Measurements from ENCODE around the gene PAQR5. TPM values are rescaled to one million over a fixed set of nuclear protein-coding genes. Genes with fewer than 3 reads are reported as not detected.

Gene PAQR5, protein sequence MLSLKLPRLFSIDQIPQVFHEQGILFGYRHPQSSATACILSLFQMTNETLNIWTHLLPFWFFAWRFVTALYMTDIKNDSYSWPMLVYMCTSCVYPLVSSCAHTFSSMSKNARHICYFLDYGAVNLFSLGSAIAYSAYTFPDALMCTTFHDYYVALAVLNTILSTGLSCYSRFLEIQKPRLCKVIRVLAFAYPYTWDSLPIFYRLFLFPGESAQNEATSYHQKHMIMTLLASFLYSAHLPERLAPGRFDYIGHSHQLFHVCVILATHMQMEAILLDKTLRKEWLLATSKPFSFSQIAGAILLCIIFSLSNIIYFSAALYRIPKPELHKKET
- total RNA-seq = 6.5 and 7.8 TPM in 2 replicates

DNA sequence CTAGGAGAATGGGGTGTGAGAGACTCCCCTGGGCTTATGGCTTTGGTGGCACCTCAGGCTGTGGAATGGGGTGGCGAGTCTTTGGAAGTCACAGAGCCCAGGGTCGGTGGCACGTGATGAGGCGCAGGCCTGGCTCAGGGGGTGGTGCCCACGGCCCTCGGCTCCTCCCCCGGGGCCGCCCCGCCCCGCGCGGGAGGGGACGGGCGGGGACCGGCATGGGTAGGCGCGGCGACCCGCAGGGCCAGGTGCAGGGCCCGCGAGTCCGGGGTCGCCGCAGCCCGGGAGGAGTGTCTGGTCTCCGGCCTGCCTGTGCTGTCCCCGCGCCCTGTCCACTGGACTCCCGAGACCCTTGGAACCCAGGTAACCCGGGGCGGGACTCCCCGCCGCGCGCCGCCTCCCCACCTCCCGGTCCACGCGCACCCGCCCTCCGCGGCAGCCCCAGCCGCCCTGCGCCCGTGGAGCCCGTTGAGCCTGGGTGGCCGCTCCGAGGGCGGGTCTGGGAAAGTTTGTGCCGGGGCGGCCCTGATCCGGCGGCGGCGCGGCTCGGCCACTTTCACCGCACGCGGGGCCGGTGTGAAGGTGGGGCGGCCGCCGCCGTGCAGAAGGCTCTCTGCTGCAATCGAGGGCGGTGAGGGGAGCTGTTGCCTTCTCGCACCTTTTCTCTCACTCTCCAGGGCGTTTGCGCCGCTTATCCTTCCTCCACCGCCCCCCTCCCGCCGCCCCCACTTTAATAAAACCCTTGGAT lies at the start of gene PAQR5:
Gene PAQR5, plus strand, starts transcription at position 216 of the 745 bp plus-strand sequence. CDS start 61,169 bp downstream, outside the sequence.

DNA sequence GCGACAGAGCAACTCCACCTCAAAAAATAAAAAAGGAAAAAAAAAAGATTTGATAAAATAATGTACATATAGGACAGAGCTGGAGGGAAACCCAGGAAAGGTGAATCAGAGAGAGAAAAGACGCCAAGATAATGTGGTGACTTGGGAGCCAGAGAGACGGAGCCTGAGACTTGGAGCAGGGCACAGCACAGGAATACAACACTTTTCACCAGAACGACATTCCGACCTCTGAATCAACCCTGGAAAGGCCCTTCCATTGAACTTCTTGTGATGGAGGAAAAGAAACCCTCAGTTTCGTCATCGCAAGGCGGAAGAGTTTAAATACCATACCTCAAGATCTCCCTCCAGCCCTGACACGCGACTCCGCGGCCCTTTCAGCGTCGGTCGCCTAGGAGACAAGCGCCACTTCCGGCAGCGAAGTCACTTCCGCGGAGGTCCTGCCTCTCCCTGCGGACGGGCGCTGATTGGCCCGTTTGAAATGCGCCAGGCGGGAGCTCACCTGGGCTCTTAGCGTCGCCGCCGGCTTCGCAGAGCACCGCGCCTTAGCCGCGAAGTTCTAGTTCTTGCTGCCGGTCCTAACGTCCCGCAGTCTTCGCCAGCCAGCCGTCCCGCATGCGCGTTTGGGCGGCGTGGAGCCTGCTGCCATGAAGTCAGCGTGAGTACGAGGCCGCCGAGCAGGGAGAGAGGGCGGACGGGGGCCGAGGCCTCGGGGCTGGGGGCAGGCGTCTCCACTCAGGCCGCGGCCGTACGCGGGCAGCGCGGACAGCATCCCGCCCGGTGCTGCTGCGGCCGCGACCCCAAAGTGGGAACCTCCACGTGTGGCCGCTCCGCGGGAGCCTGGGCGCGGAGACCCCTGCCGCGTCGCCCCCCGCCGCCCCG lies 115.3 kb downstream of the PAQR5 start, which contains the start of gene KIF23:
Gene KIF23, plus strand, starts transcription at position 528 of the 879 bp plus-strand sequence. Its CDS starts 117 bp downstream, at position 645.

DNA sequence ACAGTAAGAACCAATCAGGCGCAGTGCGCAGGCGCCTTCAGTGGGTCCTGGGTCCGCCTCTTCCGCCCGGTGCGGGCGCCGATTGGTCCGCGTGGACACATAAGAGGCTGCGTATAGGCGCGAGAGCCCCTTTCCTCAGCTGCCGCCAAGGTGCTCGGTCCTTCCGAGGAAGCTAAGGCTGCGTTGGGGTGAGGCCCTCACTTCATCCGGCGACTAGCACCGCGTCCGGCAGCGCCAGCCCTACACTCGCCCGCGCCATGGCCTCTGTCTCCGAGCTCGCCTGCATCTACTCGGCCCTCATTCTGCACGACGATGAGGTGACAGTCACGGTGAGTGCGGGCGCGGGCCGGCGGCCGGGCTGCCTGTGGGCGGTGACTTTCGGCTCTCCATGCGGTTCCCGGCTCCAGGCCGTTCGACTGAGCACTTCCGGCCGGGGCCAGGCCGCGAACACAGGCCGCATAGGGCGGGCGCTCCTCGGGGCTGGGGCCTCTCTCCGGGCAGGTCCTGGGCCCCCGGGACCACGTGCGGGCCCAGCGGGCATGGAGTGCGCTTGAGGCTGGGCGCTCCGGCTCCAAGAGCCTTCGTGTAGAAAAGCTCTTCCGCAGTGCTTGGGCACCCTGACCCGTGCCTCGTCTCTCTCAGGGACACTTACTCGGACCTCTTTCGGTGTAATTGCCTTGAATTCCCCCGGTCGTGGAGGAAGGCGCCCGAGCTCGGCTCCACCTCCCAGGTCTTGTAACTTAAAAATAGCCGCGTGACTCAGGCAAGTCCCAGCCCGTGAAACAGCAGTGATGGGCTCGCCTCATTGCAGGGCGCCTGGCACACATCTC lies 154.2 kb downstream of the PAQR5 start, which contains the start of gene RPLP1:
Gene RPLP1, plus strand, starts transcription at position 127 of the 830 bp plus-strand sequence. Its CDS starts 131 bp downstream, at position 258.

Other genes starting within 250 kb of the PAQR5 start
- gene GLCE, start 138.3 kb upstream of the PAQR5 start, total RNA-seq = 40.5 and 41.9 TPM in 2 replicates
- 4.9 and 9.9 TPM in 2 replicates for gene KIF23, start 115.4 kb downstream of the PAQR5 start, total RNA-seq
- 548 and 552 TPM in 2 replicates for gene RPLP1, start 153.9 kb downstream of the PAQR5 start, total RNA-seq